ENCODE data around the gene TPO. TPM values are rescaled to one million over a fixed set of nuclear protein-coding genes. Genes with fewer than 3 reads are reported as not detected.

TPO gene
- total RNA-seq, 4 donors from 2014 or later = 0.70 to 46.2 (median 6.8) TPM

DNA sequence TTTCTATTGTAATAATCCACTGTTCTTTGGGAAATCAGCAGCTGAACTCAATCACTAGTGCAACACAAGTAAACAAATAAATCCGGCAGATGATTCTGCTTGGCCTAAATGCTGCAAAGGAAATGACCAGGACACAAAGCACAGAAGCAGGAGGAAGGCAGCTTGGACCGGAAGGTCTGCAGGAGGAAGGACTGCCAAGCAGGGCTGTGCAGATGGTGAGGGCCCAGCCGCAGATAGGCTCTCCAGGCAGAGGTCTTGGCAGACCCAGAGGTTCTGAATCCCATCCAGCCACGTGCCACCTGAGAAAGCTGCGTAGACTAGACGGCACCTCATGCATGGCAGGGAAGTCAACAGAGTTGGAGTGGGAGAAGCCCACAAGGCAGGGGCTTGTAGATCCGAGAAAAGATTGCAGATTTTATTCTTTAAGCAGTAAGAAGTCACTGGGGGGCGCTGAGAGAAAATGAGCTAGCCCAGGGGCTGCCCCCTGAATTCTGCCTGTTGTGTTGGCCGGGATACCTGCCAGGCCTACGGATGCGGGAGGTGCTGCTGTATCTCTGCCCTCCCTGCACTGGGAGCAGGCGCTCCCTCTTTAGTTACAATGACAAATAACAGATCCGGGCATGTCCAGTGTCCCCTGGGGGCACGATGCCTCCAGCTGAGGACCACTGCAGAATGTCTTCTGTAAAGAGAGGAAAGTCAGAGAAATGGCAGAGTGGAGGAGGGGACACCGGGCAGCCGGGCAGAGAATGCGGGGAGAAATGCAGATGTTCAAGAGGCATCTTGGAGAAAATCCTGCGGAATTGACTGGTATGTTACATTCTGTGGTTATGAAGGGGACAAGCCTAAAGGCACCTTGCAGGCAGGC is 177.6 kb downstream of the TPO start:
- Histone ChIP-seq H3K4me1 (peaks cover 0 to 6% (median 0%) of the 10 kb centered on the region in 4 donors), H3K27ac (no peak overlapping the region), H3K36me3 (no peaks in the 10 kb centered on the region), H3K9me3 (no peaks in the 10 kb centered on the region), H3K27me3 (no peaks in the 10 kb centered on the region), H3K4me3 (no peak overlapping the region)
- DNase-seq = no peak
- TF ChIP-seq, protein P1, sequence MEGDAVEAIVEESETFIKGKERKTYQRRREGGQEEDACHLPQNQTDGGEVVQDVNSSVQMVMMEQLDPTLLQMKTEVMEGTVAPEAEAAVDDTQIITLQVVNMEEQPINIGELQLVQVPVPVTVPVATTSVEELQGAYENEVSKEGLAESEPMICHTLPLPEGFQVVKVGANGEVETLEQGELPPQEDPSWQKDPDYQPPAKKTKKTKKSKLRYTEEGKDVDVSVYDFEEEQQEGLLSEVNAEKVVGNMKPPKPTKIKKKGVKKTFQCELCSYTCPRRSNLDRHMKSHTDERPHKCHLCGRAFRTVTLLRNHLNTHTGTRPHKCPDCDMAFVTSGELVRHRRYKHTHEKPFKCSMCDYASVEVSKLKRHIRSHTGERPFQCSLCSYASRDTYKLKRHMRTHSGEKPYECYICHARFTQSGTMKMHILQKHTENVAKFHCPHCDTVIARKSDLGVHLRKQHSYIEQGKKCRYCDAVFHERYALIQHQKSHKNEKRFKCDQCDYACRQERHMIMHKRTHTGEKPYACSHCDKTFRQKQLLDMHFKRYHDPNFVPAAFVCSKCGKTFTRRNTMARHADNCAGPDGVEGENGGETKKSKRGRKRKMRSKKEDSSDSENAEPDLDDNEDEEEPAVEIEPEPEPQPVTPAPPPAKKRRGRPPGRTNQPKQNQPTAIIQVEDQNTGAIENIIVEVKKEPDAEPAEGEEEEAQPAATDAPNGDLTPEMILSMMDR (IDR thresholded peaks at IDR 0.05) = no peak
- TF ChIP-seq POLR2A (IDR thresholded peaks at IDR 0.05) = no peak

DNA sequence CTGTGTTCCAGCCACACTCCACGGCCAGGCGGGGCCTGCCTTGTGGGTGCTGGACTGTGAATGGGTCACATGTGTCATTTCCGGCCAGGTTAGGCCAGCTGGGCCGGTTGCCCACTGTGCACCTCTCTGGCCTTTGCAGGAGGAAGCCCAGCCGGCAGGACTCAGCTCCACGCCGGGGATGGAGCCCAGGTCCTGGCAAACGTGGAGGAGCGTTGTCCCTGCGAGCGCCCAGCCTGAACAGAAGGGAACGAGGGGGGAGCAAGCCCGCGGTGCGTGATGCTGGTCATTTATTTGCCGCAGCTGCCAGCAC is 178.2 kb downstream of the TPO start:
- Histone ChIP-seq H3K4me3 (no peak overlapping the region), H3K4me1 (peaks cover 0 to 6% (median 0%) of the 10 kb centered on the region in 4 donors), H3K36me3 (no peaks in the 10 kb centered on the region), H3K27ac (no peak overlapping the region), H3K9me3 (no peaks in the 10 kb centered on the region), H3K27me3 (no peaks in the 10 kb centered on the region)
- TF ChIP-seq, protein P1 (IDR thresholded peaks at IDR 0.05) = no peak
- no peak for TF ChIP-seq POLR2A (IDR thresholded peaks at IDR 0.05)
- no peak for DNase-seq

Data from Peyer's patch (tissue), 4 donors.